GF-D8 (cell line): ENCODE data around the gene PSG3.
"Not testable (repeated sequence)": the region's sequence is repeated elsewhere in the genome, so short reads cannot be mapped to it uniquely, and the experiment has no call there.

ENCODE experiments used
- DNase-seq: peaks from one replicate; lab custom pipeline; 2025; lab: John Stamatoyannopoulos, UW

The PSG3 gene

DNA sequence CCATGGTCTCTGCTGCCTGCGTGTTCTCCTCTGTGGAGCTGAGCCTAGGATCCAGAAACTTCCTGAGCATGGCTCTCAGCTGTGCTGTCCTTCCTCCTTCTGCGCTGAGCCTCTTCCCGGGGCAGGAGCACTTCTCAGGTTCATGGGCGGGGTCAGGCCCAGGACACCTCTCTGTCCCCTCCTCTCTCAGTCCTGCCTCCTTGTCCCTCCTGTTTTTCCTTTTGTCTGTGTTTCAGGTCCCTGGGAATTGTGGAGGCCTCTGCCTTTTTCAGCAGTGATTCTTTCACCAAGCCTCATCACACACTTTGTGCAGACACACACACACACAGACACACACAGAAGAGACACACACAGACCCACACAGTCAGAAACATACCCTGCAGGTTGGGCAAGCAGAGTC is at the start of gene PSG3:
PSG3 (minus strand) TSS at position 101 of the 400 bp plus-strand sequence; CDS start at position 4, 97 bp downstream.
- not testable (repeated sequence) for DNase-seq

DNA sequence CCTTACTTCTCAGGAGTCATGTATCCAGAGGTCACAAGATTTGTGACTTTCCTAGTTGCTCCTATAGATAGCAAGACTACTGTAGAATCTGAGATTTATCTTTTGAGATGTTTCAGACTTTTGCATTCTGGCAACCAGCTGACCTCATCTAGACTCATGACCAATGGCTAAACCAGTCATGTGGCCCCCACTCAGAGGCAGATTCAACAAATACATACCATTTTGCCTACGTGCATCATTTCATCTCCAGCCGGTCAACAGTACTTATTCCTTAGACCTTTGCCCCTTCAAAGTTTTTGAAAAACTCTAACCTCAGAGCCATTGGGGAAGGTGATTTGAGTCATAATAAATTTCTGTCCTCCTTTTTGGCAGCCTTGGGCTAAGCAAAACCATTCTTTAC is 48.5 kb upstream of the PSG3 start:
- DNase-seq: not testable (repeated sequence)

DNA sequence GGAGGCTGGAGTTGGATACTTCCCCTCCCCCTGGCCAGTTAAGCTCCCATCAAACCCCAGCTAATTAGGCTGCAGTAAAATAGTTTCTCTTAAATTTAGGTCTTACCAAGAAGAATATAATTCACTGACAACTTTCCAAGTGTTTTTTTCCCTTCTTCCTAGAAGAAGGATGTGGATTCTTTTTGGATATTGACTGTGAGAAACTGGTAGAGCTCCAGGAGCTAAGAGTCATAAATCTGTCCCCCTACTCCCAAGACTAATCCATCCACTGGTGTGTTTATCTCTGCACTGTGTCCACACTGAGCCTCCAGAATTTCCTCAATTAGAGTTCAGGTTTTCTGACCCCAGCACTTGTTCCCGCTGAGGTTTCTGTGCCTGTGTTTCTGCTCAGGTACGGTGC is 47.5 kb upstream of the PSG3 start:
- not testable (repeated sequence) for DNase-seq

DNA sequence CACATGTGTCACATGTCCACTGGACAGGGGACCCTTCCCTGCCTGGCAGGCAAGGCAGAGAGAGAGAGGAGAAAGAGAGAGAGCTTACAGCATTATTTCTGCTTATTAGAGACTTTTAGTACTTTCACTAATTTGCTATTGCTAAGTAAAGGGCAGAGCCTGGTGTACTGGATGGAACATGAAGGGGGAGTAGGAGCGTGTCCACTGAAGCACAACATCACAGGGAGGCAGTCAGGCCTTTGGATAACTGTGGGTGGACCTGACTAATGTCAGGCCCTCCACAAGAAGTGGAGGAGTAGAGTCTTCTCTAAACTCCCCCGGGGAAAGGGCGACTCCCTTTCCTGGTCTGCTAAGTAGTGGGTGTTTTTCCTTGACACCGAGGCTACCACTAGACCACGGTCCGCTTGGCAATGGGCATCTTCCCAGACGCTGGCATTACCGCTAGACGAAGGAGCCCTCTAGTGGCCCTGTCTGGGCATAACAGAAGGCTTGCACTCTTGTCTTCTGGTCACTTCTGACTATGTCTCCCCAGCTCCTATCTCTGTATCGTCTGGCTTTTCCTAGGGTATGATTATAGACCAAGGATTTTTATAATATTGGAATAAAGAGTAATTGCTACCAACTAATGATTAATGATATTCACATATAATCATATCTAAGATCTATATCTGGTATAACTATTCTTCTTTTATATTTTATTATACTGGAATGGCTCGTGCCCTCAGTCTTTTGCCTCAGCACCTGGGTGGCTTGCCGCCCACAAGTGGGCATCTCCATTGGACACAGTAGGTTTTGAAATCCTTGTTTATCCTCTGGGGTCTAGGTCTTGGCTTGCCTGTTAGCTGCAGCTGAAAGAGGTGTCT is 36.7 kb upstream of the PSG3 start:
- not testable (repeated sequence) for DNase-seq

DNA sequence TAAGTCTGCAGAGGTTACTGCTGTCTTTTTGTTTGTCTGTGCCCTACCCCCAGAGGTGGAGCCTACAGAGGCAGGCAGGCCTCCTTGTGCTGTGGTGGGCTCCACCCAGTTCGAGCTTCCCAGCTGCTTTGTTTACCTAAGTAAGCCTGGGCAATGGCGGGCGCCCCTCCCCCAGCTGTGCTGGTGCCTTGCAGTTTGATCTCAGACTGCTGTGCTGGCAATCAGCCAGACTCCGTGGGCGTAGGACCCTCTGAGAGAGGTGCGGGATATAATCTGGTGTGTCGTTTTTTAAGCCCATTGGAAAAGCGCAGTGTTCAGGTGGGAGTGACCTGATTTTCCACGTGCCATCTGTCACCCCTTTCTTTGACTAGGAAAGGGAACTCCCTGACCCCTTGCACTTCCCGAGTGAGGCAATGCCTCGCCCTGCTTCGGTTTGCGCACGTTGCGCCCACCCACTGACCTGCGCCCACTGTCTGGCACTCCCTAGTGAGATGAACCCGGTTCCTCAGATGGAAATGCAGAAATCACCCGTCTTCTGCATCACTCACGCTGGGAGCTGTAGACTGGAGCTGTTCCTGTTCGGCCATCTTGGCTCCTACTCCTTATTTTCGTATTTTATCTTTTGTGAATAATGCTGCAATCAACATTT is 34.4 kb upstream of the PSG3 start:
- DNase-seq: not testable (repeated sequence)

DNA sequence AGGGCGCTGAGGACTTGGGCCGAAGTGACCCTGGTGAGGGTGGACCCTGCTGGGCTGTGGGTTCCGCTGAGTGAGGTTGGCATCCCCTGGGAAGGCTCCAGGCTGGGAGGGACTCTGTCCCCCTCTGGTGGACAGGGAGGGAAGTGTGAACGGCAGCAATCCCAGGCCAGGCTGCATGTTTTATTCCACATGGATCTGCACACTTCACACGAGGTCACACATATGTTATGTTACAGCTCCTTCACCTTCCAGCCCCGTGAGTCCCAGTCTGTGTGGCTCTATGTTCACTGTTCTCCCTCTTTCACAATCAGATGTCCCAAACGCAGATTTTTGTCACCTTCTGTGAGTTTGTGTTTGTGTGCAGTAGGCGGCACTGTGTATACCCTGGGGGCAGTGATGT is 27.0 kb upstream of the PSG3 start:
- not testable (repeated sequence) for DNase-seq

DNA sequence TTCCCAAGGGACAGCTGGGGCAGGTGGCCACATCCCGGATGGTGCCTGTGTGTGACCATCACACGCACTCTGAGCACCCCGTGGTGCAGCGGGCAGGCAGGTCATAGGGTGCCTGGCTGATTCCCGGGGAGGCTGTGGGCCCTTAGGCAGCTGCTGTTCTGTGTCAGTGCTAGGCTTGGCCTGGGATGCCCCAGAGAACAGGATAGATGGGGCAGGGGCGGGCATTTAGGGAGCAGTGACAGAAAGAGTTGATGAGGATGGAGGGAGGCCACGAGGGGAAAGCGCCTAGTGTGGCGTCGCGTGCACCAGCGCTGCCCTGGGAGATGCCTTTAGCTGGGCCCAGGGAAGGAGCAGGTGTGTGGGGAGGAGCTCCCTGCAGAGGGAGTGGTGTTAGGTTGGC is 26.6 kb upstream of the PSG3 start:
- not testable (repeated sequence) for DNase-seq

DNA sequence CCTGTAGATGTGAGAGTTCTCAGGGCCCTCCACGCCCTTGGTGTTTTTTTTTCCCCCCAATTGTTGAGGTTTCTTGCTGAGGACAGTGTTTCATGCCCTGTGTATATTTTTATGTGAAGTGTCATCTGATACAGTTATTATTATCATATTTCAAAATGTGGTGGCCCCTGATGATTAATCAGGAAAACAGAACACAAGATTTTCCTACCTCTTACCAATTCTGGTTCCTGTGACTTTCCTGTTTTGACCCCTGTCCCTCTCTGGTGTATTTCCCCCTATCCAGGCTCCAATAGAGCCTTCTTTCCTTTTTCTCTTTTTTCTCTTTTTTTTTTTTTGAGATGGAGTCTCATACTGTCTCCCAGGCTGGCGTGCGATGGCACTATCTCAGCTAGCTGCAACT is 24.6 kb upstream of the PSG3 start:
- no peak for DNase-seq

DNA sequence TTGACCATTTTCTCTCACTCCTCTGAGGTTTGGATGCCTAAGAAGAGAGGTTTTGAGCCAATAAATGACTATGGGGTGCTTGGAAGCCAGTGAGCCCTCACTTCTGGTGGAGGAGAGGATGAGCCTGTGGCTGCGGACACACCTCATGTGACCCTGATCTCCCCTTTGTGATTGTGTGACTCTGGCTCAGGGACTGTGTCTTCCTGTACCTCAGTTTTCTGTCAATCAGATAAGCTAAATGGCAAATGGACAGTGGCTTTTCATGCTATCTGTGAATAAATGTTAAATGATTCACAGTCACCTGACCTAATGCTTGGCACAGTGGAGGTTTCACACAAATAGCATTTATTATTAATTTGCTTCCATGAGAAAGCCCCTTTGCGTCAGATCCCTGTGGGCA is 22.5 kb upstream of the PSG3 start:
- DNase-seq: no peak

DNA sequence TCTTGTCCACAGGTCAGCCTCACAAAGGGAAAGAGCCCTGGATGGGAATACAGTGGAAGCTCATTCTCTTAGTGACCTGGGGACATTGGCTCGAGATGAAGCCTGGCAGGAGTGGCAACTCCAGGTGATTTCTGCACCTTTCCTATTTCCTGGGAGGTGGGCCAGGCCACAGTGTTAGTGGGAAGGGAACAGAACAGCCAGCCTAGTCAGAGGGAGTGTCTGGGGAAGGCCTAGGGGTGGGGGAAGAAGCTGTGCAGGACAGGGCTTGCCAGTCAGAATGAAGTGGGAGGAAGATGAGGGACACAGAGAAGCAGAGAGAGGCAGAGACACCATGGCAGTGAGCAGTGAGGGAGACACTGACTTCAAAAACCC is 21.6 kb upstream of the PSG3 start:
- DNase-seq: not testable (repeated sequence)

DNA sequence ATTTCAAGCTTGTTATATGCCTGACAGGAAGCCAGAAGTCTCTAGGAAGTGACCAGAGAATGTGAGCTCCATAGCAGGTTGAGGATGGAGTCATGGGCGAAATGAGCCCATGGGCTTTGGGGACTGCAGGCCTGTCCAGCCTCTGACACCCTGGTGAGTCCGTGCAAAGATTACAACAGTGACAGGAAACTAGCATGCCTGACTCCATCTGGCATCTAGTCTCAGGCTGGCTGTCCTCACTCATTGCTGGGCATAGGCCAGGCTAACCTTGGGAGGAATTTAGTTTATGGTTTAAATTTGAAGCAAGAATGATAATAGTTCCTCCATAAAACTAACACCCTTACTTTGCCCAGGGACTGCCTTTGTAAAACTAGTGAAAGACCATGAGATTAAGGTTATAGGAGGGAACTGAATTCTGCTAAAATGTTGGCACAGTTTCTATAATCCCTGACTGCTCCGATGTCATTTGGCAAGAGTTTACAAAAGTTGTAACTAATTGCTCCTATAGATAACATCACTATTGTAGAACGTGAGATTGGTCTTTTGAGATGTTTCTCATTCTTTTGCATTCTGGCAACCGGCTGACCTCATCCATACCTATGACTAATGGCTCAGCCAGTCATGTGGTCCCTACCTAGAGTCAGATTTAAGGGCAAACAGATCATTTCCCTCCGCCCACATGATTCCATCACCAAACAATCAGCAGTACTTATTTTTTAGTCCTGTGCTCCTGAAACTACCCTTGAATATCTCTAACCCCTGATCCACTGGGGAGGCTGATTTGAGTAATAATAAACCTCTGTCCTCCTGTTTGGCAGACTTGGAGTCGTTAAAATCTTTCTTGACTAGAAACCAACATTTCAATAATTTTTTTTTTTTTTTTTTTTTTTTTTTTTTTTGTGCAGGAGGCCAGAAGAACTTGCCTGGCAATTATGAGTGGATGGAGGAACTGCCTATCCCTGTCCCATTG is 21.0 kb upstream of the PSG3 start:
- DNase-seq: not testable (repeated sequence)

DNA sequence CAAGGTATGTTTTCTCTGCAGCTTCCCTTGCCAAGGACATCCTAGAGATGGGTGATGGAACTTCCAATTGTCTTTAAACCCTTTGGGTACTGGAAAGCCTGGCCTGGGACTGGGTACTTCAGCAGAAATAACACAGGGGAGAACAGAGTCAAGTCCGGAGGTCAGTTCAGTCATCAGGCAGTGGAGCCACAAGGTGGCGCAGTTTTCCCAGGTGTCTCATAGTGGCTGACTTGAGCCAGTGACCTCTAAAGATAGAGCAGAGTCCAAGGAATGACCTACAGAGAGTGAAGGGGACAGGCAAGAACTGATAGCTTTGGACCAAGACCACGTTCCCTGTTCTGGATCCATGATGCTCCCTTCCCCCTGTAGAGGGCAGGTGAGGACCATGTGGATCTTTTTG is 18.4 kb upstream of the PSG3 start:
- not testable (repeated sequence) for DNase-seq

DNA sequence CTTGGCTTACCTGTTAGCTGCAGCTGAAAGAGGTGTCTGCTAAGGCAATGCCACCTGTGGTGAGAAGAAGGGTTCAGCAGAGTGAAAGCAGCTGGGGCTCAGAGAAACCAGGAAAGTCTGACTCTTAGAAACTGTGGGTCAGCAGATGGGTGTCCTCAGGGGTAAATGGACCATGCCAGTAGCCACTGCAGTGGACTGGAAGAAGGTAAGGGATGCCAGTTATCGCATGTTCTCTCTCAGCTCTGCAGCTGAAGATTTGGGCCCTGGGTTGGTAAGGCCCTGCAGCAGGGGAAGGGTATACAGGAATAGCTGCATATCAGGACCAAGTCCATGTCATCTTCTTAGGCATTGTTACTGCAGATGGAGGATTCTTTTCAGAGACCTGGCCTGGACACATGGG is 12.0 kb upstream of the PSG3 start:
- DNase-seq: not testable (repeated sequence)

DNA sequence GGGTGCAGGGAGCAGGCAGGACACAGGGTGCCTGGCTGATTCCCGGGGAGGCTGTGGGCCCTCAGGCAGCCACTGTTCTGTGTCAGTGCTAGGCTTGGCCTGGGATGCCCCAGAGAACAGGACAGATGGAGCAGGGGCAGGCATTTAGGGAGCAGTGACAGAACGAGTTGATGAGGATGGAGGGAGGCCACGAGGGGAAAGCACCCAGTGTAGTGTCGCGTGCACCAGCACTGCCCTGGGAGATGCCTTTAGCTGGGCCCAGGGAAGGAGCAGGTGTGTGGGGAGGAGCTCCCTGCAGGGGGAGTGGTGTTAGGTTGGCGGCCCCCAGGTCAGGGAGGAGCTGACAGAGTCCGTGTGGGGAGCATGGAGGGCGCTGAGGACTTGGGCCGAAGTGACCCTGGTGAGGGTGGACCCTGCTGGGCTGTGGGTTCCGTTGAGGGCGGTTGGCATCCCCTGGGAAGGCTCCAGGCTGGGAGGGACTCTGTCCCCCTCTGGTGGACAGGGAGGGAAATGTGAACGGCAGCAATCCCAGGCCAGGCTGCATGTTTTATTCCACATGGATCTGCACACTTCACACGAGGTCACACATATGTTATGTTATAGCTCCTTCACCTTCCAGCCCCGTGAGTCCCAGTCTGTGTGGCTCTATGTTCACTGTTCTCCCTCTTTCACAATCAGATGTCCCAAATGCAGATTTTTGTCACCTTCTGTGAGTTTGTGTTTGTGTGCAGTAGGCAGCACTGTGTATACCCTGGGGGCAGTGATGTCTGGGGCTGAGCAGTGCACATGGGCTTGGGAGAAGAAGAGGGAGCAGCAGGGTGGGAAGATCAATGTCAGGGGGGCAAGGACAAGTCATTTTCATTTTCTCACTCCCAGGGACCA is 1.7 kb upstream of the PSG3 start:
- not testable (repeated sequence) for DNase-seq

DNA sequence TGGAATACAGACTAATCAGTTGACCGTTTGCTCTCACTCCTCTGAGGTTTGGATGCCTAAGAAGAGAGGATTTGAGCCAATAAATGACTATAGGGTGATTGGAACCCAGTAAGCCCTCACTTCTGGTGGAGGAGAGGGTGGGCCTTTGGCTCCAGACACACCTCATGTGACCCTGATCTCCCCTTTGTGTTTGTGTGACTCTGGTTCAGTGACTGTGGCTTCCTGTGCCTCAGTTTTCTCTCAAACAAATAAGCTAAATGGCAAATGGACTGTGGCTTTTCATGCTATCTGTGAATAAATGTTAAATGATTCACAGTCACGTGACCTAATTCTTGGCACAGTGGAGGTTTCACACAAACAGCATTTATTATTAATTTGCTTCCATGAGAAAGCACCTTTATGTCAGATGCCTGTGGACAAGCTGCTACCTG is 2.7 kb downstream of the PSG3 start:
- DNase-seq: not testable (repeated sequence)

DNA sequence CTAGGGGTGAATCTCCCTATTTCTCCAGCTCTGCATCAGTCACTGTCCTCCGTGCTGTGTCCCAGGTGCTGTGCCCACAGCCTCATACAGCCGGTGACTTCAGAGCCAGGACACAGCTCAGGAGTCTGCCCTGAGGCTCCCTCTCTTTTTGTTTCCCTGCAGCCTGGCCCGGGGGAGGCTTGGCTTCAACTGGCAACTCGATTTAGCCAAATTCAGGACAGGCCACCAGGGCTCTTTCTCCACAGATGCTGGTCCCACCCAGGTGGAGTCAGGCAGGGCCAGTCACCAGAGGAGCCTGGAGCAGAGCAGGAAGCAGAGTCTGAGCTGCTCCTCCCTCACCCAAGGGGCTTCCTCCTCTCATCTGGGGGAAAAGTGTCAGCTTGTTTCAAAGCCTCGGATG is 11.9 kb downstream of the PSG3 start:
- DNase-seq: not testable (repeated sequence)

DNA sequence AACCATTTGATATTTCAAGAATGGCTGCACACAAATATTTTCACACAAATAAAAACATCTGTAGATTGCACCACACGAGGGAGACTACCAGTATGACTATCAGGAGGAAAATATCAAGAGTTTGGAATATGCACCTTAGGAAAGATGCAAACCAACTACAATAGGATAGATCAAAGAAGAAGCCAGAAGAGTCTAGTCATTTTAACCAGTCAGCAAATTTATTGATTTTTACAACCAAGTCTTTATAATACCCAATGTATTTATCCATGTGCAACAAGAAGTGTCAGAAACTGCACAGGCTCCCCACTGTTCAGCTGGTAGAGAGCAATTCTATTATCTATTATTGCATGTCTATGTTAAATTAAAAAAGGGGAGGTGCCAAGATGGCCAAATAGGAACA is 26.3 kb downstream of the PSG3 start:
- DNase-seq: not testable (repeated sequence)

DNA sequence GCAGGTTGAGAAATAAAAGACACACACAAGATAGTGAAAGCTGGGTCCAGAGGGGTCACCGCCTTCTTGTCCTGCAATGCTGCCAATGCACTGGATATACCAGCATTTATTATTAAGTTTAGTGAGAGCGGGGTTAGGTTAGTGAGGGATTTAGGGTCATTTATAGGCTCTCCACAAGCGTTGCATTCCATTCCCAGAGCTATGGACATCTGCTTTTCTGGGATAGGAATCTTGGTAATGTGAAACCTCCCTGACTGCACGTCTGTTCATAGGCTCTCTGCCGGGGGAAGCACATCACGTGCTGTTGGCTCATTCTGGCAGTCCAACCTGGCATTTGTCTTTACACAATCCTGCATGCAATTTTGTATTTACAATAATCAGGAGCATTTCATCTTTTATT is 27.5 kb downstream of the PSG3 start:
- not testable (repeated sequence) for DNase-seq

DNA sequence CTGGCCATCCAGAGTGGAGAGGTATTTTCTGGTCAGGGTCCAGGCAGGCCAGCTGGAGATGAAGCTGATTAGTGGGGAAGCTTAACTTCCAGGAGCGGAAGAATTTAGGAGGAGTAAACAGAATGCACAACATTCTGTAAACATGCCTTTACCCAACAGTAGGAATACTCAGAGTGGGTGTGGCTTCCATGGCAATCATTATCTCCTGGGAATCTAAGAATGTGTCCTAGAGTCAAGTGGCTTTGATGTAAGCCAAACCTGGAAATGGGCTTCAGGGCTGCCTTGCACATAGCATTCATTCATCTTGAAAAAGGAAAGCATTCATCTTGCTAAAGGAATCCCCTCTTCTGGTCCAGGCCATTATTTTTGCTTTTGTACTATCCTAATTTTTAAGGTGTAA is 29.3 kb downstream of the PSG3 start:
- DNase-seq: not testable (repeated sequence)

DNA sequence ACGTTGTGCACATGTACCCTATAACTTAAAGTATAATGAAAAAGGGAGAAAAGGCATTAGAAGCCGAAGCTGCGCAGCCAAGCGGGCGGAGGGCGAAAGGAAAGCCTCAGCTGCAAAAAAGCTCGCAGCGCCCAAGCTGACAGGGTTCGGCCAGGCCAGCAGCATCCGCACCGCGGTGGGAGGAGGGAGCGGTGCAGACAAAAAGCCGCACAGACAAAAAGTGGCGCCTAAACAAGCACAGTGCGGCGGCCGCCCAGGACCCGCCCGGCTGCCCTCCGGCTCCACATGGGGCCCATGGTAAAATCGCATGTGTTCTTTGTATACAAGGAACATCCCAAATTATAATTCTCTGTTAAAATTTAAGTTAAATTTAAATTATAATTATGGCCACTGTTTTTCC is 42.4 kb downstream of the PSG3 start:
- DNase-seq: no peak
